Transverse colon (tissue), 4 donors: Measurements from ENCODE around the gene ABCD4. TPM values are rescaled to one million over a fixed set of nuclear protein-coding genes. Genes with fewer than 3 reads are reported as not detected.

ENCODE experiments used
- DNase-seq: peaks from one replicate; pipeline ENCODE4 v3.0.0-alpha.2; 2019
- H3K27ac ChIP-seq, 4 donors: fragments of 200-600 bp; sonication (generic); 2 replicates each; pipeline ENCODE4 v1.5.1; 2016 to 2018; ENCODE audit warnings: inconsistent platforms in 4 of 4
- H3K27me3 ChIP-seq: fragments of 200-600 bp; sonication (generic); 2 replicates; pipeline ENCODE4 v1.5.1; 2017; ENCODE audit warnings: inconsistent platforms
- H3K36me3 ChIP-seq, 4 donors: fragments of 200-600 bp; sonication (generic); 2 replicates each; pipeline ENCODE4 v1.5.1; 2017 to 2019; ENCODE audit warnings: inconsistent platforms in 4 of 4
- H3K4me1 ChIP-seq, 4 donors: fragments of 200-600 bp; sonication (generic); 2 replicates each; pipeline ENCODE4 v1.5.1; 2017 to 2020; ENCODE audit warnings: inconsistent platforms in 4 of 4
- H3K4me3 ChIP-seq, 4 donors: fragments of 200-600 bp; sonication (generic); 1 replicate in 1 of 4; 2 replicates in 3 of 4; pipeline versions ENCODE4 v1.5.1 to v1.6.1; 2017 to 2019; ENCODE audit warnings: inconsistent platforms in 4 of 4
- H3K9me3 ChIP-seq, 2 donors: fragments of 200-600 bp; sonication (generic); 2 replicates each; pipeline ENCODE4 v1.5.1; 2017 to 2019; ENCODE audit warnings: inconsistent platforms in 2 of 2
- CTCF ChIP-seq, 5 experiments: fragments of 200-600 bp in 3 of 5; fragments of 450-650 bp in 2 of 5; sonication (generic) in 3 of 5; IDR thresholded peaks; 1 replicate in 2 of 5; 2 replicates in 3 of 5; pipeline ENCODE4 v1.5.1; 2016 to 2017; ENCODE audit warnings: antibody characterized with exemption in 5 of 5, inconsistent platforms in 3 of 5, mild to moderate bottlenecking in 2 of 5, moderate library complexity in 1 of 5
- EP300 ChIP-seq: sonication (generic); formaldehyde crosslinking; IDR thresholded peaks from one replicate; pipeline ENCODE4 v1.6.1; 2017; ENCODE audit warnings: antibody characterized with exemption, low read depth
- POLR2A ChIP-seq: fragments of 450-650 bp; IDR thresholded peaks from one replicate; pipeline ENCODE4 v1.6.1; 2016; ENCODE audit warnings: antibody characterized with exemption, mild to moderate bottlenecking, moderate library complexity
- POLR2AphosphoS5 ChIP-seq, 3 donors: sonication (generic); formaldehyde crosslinking; IDR thresholded peaks; one replicate each; pipeline ENCODE4 v1.6.1; 2016; ENCODE audit warnings: antibody characterized with exemption in 3 of 3
- WGBS, 2 donors: methylation state at CpG; one replicate each; pipeline ENCODE4 v1.1.5; 2018; ENCODE audit warnings: low coverage in 1 of 2; 5-methylcytosine and 5-hydroxymethylcytosine counted together
- in situ Hi-C, 4 donors: fragments of 200-750 bp; cut with MboI; loops; one replicate each; pipeline versions ENCODE4 v1.15.0 to v1.15.1; 2017; ENCODE audit warnings: low sequenced_read_pairs in 3 of 4, low pct_ligation_motif_present in 1 of 4, low pct_unique_long_range_greater_than_20kb in 1 of 4
- intact Hi-C: fragments of 100-400 bp; cut with DNase I; formaldehyde crosslinking; loops from one replicate; pipeline ENCODE4 v1.15.1; 2023; ENCODE audit warnings: low total_unique reads
- total RNA-seq, 4 donors: library from RNA; depleted of rRNA; stranded (reverse); fragments of >200 nt; gene quantifications; one replicate each; pipeline ENCODE4 v1.1.0, GENCODE V29; 2016

ABCD4 gene
- total RNA-seq, 4 donors from 2014 or later, result 51.6 to 107 (median 73.1) TPM

GRCh38 chr14:74244115-74244514 lies 58.6 kb downstream of the ABCD4 start:
- TF ChIP-seq POLR2AphosphoS5 (IDR thresholded peaks at IDR 0.05) (no peak), POLR2A (no peak), EP300 (no peak), CTCF (IDR thresholded peaks at IDR 0.05) (no peak)
- Histone ChIP-seq H3K4me3 (no peak overlapping the region), H3K36me3 (no peaks in the 10 kb centered on the region), H3K4me1 (peaks cover 14 to 27% (median 20%) of the 10 kb centered on the region in 4 donors), H3K27ac (no peak overlapping the region), H3K9me3 (no peaks in the 10 kb centered on the region), H3K27me3 (peaks cover 94% of the 10 kb centered on the region)
- in situ Hi-C loops, result no loop called here
- intact Hi-C loops, result no loop called here
- DNase-seq, result no peak
- 25% methylated on average over 3 of the region's 3 CpGs; no CpG with 5 or more reads in 1 of the 2 donors for whole genome bisulfite sequencing, 2 donors

GRCh38 chr14:74243051-74243450 lies 59.7 kb downstream of the ABCD4 start:
- Histone ChIP-seq H3K36me3 (no peaks in the 10 kb centered on the region), H3K4me3 (no peak overlapping the region), H3K27me3 (peaks cover 97% of the 10 kb centered on the region), H3K9me3 (no peaks in the 10 kb centered on the region), H3K27ac (no peak overlapping the region), H3K4me1 (peaks cover 14 to 27% (median 20%) of the 10 kb centered on the region in 4 donors)
- 18 to 37% methylated on average over 2 to 5 of the region's 5 CpGs for WGBS, 2 donors
- TF ChIP-seq EP300 (no peak), CTCF (IDR thresholded peaks at IDR 0.05) (no peak), POLR2A (no peak), POLR2AphosphoS5 (IDR thresholded peaks at IDR 0.05) (no peak)
- in situ Hi-C loops, result no loop called here
- intact Hi-C loops, result no loop called here
- no peak for DNase-seq

GRCh38 chr14:74242780-74243042 lies 60.0 kb downstream of the ABCD4 start:
- no peak for DNase-seq
- Histone ChIP-seq H3K4me1 (peaks cover 14 to 27% (median 20%) of the 10 kb centered on the region in 4 donors), H3K27ac (no peak overlapping the region), H3K4me3 (no peak overlapping the region), H3K9me3 (no peaks in the 10 kb centered on the region), H3K36me3 (no peaks in the 10 kb centered on the region), H3K27me3 (peaks cover 97% of the 10 kb centered on the region)
- WGBS, 2 donors, result 35% methylated on average over 4 of the region's 4 CpGs; no CpG with 5 or more reads in 1 of the 2 donors
- in situ Hi-C loops, result no loop called here
- intact Hi-C loops, result no loop called here
- TF ChIP-seq POLR2AphosphoS5 (IDR thresholded peaks at IDR 0.05) (no peak), POLR2A (no peak), EP300 (no peak), CTCF (IDR thresholded peaks at IDR 0.05) (no peak)

GRCh38 chr14:74242021-74242779 lies 60.5 kb downstream of the ABCD4 start:
- H3K4me3 ChIP-seq, result no peak overlapping the region
- H3K9me3 ChIP-seq, result no peaks in the 10 kb centered on the region
- peaks cover 14 to 27% (median 20%) of the 10 kb centered on the region in 4 donors for H3K4me1 ChIP-seq
- intact Hi-C loops (no loop called here), in situ Hi-C loops (no loop called here)
- H3K27me3 ChIP-seq, result peaks cover 97% of the 10 kb centered on the region
- no peaks in the 10 kb centered on the region for H3K36me3 ChIP-seq
- DNase-seq, result no peak
- H3K27ac ChIP-seq, result no peak overlapping the region
- TF ChIP-seq CTCF (IDR thresholded peaks at IDR 0.05) (no peak), POLR2AphosphoS5 (IDR thresholded peaks at IDR 0.05) (no peak), EP300 (no peak), POLR2A (no peak)
- WGBS, 2 donors, result 8 to 10% methylated on average over 23 to 28 of the region's 28 CpGs
